ENCODE results near the gene CCNI.

DNA sequence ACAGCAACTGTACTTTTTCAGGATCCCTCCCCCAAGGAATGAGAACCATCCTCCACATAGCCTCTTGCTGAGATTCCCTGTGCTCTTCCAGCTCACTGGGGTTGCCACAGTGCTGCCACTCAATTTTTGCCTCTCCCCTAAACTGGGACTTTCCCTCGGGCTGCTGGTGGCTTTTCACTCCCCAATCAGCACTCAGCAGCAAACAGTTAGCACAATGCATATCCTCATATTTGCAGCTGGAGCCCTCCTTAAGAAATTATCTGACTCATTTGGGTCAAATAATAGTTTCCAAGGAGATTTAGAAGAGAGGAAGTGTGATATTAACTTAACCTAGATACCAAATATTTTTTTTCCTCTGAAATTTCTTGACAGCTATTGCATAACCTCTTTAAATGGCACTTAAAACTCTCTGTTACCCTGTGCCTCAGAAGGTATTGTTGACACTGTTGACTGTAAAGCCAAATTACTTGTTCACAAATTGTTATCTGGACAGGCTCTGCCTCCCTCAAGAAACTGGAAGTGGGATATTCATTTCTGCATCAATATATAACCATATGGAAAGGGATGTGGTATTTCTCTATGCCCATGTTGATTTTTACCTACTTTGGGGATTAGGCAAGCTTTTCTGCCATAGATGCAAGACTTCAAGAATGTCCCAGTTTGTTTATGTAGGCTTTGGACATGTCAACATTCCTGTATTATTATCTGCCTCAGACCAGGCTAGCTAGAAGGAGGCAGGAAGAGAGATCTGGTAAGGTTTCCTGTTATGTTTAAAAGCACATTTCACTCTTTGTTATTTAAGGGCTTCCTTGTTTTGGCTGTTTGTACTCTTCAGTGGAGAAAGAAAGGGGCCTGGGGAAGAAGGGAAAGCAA is 68.2 kb downstream of the CCNI start:
- TF ChIP-seq GATA3 (IDR thresholded peaks at IDR 0.05; ENCODE audit: low read depth, low read length) = no peak
- no peak for TF ChIP-seq GATA2 (IDR thresholded peaks at IDR 0.05; ENCODE audit: low read depth, low read length)
